Bronchial epithelial cell (primary cell): ENCODE measurements around the gene MICAL2. TPM values are rescaled to one million over a fixed set of nuclear protein-coding genes. Genes with fewer than 3 reads are reported as not detected.

Source experiments
- DNase-seq: peaks from one replicate; pipeline ENCODE4 v3.0.0-alpha.2; 2010; ENCODE audit warnings: low read depth
- FAIRE-seq: peaks from 2 replicates; lab custom pipeline; 2011; peaks lifted over from hg19 to GRCh38; lab: Jason Lieb, UNC
- H3K27me3 ChIP-seq: 2 replicates; pipeline ENCODE4 v1.5.1; 2011; ENCODE audit warnings: low read length; ENCODE audit not compliant: control insufficient read depth, insufficient read depth
- H3K36me3 ChIP-seq: 2 replicates; pipeline ENCODE4 v1.5.1; 2011; ENCODE audit warnings: low read length; ENCODE audit not compliant: control insufficient read depth, insufficient read depth
- H3K4me3 ChIP-seq: 2 replicates; pipeline ENCODE4 v1.5.1; 2011; ENCODE audit warnings: mild to moderate bottlenecking, low read depth, low read length, control low read depth
- CTCF ChIP-seq: IDR thresholded peaks from 2 replicates; pipeline ENCODE4 v1.5.1; 2011; ENCODE audit warnings: mild to moderate bottlenecking, moderate library complexity, low read length, control low read depth, inconsistent platforms; ENCODE audit not compliant: insufficient read depth, severe bottlenecking
- total RNA-seq: library from RNA; depleted of rRNA; stranded (reverse); fragments of >200 nt; gene quantifications from 2 replicates; pipeline ENCODE4 v1.2.1, GENCODE V29; 2014

The MICAL2 gene
- total RNA-seq, 1 donor from 2014 or later, result 75.0 TPM

GRCh38 chr11:12155696-12156095, 45.3 kb downstream of the MICAL2 start:
- H3K36me3 ChIP-seq, result peaks cover 8% of the 10 kb centered on the region
- H3K27me3 ChIP-seq, result no peaks in the 10 kb centered on the region
- H3K4me3 ChIP-seq, result no peak overlapping the region
- FAIRE-seq (no peak), DNase-seq (no peak)
- TF ChIP-seq CTCF, result no peak

- Histone ChIP-seq H3K36me3 (peaks cover 8% of the 10 kb centered on the region), H3K4me3 (no peak overlapping the region), H3K27me3 (no peaks in the 10 kb centered on the region)
- FAIRE-seq (no peak), DNase-seq (no peak)
- TF ChIP-seq CTCF, result no peak
Observed at GRCh38 chr11:12156301-12157140, 46.1 kb downstream of the MICAL2 start.

GRCh38 chr11:12157241-12157661, 46.9 kb downstream of the MICAL2 start:
- TF ChIP-seq CTCF, result no peak
- no peak for FAIRE-seq
- no peak for DNase-seq
- H3K4me3 ChIP-seq, result no peak overlapping the region
- H3K36me3 ChIP-seq, result peaks cover 13% of the 10 kb centered on the region
- no peaks in the 10 kb centered on the region for H3K27me3 ChIP-seq

- no peak for TF ChIP-seq CTCF
- no peak overlapping the region for H3K4me3 ChIP-seq
- H3K27me3 ChIP-seq, result no peaks in the 10 kb centered on the region
- DNase-seq, result no peak
- peaks cover 14% of the 10 kb centered on the region for H3K36me3 ChIP-seq
- no peak for FAIRE-seq
Observed at GRCh38 chr11:12158909-12159308, 48.5 kb downstream of the MICAL2 start.

- DNase-seq (peak; percentile 74), FAIRE-seq (no peak)
- Histone ChIP-seq H3K27me3 (no peaks in the 10 kb centered on the region), H3K36me3 (peaks cover 17% of the 10 kb centered on the region), H3K4me3 (no peak overlapping the region)
- TF ChIP-seq CTCF, result peak; percentile 13
Observed at GRCh38 chr11:12159351-12160099, 49.1 kb downstream of the MICAL2 start.
